ACC112 (cell line): ENCODE measurements around the gene PTGES.
A peak's percentile ranks its signal among the peaks of the same experiment; 100 is the strongest.
"Not testable (repeated sequence)": the region's sequence is repeated elsewhere in the genome, so short reads cannot be mapped to it uniquely, and the experiment has no call there.

ENCODE experiments used
- H2AFZ ChIP-seq: fragments of 200-600 bp; sonication (generic); one replicate; pipeline ENCODE4 v1.6.0; 2017; ENCODE audit warnings: antibody characterized with exemption, low read length; ENCODE audit not compliant: unreplicated experiment
- H3K27ac ChIP-seq: fragments of 200-600 bp; sonication (generic); 2 replicates; pipeline ENCODE4 v1.5.1; 2014; ENCODE audit warnings: low read depth, mild to moderate bottlenecking, antibody characterized with exemption, low read length, moderate library complexity
- H3K27me3 ChIP-seq: fragments of 200-600 bp; sonication (generic); 2 replicates; pipeline ENCODE4 v1.6.1; 2014; ENCODE audit warnings: mild to moderate bottlenecking, antibody characterized with exemption, low read length, moderate library complexity, mixed read lengths; ENCODE audit not compliant: insufficient read depth
- H3K36me3 ChIP-seq: fragments of 200-600 bp; sonication (generic); 2 replicates; pipeline ENCODE4 v1.6.1; 2016; ENCODE audit warnings: mild to moderate bottlenecking, antibody characterized with exemption, low read length, moderate library complexity, mixed read lengths; ENCODE audit not compliant: insufficient read depth
- H3K4me1 ChIP-seq: fragments of 200-600 bp; sonication (generic); one replicate; pipeline ENCODE4 v1.6.1; 2016; ENCODE audit warnings: low read length, mixed read lengths; ENCODE audit not compliant: insufficient read depth, unreplicated experiment, control insufficient read depth
- H3K4me3 ChIP-seq: fragments of 200-600 bp; sonication (generic); 2 replicates; pipeline ENCODE4 v1.5.1; 2014; ENCODE audit warnings: mild to moderate bottlenecking, low read depth, low read length
- H3K79me2 ChIP-seq: fragments of 200-600 bp; sonication (generic); one replicate; pipeline ENCODE4 v1.6.0; 2016; ENCODE audit warnings: low read length; ENCODE audit not compliant: control insufficient read depth, unreplicated experiment, insufficient read depth

PTGES gene

DNA sequence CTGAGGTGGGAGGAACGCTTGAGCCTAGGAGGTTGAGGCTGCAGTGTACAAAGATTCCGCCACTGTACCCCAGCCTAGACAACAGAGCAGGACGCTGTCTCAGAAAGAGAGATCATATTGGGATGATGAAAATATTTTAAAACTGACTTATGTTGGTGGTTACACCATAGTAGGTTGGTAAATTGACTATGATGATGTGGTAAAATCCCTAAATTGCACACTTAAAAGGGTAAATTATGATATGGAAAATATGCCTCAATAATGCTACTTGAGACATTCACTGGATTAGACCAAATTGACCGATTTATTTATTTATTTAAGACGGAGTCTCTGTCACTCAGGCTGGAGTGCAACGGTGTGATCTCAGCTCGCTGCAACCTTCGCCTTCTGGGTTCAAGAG, 28.3 kb upstream of the PTGES start:
- H3K79me2 ChIP-seq = no peaks in the 10 kb centered on the region
- no peak overlapping the region for H3K27ac ChIP-seq
- H3K4me1 ChIP-seq = peaks cover 15% of the 10 kb centered on the region
- no peak overlapping the region for H3K4me3 ChIP-seq
- H3K27me3 ChIP-seq = no peaks in the 10 kb centered on the region
- H2AFZ ChIP-seq = no peak overlapping the region
- H3K36me3 ChIP-seq = no peaks in the 10 kb centered on the region

- peaks cover 15% of the 10 kb centered on the region for H3K4me1 ChIP-seq
- no peak overlapping the region for H3K27ac ChIP-seq
- no peaks in the 10 kb centered on the region for H3K36me3 ChIP-seq
- H2AFZ ChIP-seq = no peak overlapping the region
- H3K4me3 ChIP-seq = no peak overlapping the region
- H3K27me3 ChIP-seq = no peaks in the 10 kb centered on the region
- H3K79me2 ChIP-seq = no peaks in the 10 kb centered on the region
Measured at GRCh38 chr9:129779560-129780190, 26.8 kb upstream of the PTGES start.

DNA sequence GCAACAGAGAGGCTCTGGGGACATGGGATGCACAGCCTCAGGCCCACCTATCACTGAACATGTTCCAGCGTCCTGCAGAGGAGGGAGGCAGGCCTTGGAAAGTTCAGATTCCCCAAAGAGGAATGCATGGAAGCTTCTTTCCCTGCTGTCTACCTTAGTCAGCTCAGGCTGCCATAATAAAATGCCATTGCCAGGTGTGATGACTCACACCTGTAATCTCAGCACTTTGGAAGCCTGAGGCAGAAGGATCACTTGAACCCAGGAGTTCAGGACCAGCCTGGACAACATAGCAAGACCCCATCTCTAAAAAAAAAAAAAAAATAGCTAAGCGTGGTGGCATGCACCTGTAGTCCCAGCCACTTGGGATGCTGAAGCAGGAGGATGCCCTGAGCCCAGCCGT, 25.6 kb upstream of the PTGES start:
- no peak overlapping the region for H2AFZ ChIP-seq
- no peak overlapping the region for H3K4me3 ChIP-seq
- H3K36me3 ChIP-seq = no peaks in the 10 kb centered on the region
- no peaks in the 10 kb centered on the region for H3K27me3 ChIP-seq
- H3K27ac ChIP-seq = no peak overlapping the region
- peaks cover 22% of the 10 kb centered on the region for H3K4me1 ChIP-seq
- no peaks in the 10 kb centered on the region for H3K79me2 ChIP-seq

GRCh38 chr9:129777769-129778130, 24.9 kb upstream of the PTGES start:
- peak overlapping the region; percentile 8 for H2AFZ ChIP-seq
- no peaks in the 10 kb centered on the region for H3K36me3 ChIP-seq
- H3K79me2 ChIP-seq = no peaks in the 10 kb centered on the region
- H3K4me3 ChIP-seq = no peak overlapping the region
- no peaks in the 10 kb centered on the region for H3K27me3 ChIP-seq
- peak overlapping the region; percentile 82 for H3K27ac ChIP-seq
- peaks cover 26% of the 10 kb centered on the region for H3K4me1 ChIP-seq

DNA sequence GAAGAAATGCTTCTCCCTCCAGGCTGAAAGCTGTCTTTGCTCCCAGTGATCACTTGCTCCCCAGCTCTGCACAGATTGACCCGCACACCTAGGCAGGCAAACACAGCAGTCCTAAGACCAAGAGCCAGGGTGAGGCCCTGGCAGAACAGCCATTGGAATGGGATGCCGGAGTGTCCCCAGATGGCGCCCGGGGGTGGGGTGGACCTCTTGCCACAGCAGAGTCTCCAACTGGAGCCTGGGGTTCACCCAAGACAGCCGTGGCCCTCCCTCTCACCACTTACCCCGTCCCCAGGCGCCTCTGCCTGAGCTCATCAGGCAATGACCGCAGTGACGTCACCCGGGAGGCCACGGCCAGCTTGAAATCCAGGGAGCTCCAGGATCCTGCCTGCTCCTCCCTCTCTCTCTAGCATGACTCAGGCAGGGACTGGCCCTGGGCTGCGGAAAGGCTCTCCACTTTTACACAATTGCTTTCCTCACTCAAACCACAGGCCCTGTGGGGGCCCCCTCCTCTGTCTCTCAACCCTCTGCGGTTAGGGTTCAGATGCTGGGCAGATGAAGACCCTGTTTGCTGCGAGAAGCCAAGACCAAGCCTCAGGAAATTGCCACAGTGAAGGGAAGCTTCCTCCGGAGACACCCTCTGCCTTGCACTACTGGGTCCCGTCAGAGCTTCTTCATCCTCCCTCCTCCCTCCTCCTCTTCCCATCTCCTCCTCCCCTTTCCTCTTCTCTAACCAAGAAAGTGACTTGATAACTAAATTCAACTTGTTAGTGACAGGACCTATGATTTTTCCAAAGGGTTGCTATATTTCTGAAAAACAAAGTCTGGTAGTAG, 24.3 kb upstream of the PTGES start:
- H3K4me3 ChIP-seq = peak overlapping the region; percentile 43
- H2AFZ ChIP-seq = peak overlapping the region; percentile 54
- H3K4me1 ChIP-seq = peaks cover 26% of the 10 kb centered on the region
- no peaks in the 10 kb centered on the region for H3K36me3 ChIP-seq
- H3K79me2 ChIP-seq = no peaks in the 10 kb centered on the region
- no peaks in the 10 kb centered on the region for H3K27me3 ChIP-seq
- H3K27ac ChIP-seq = peak overlapping the region; percentile 89

DNA sequence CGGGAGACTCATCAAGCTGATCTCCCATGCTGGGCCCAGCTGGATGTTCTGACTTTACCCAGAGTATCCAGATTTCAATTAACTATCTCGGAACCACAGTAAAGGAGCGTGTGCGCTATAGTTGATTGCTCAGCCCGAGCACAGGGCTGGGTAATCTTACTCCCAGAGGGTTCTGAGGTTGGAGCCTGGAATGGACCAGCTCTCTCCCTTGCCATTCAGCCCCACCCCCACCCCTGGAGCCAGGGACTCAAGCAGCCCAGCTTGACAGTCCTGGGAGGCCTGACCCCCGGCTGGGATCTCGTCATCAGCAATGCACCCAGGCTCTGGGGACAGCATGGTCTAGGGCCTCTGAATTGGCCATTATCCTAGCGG, 23.7 kb upstream of the PTGES start:
- peak overlapping the region; percentile 54 for H2AFZ ChIP-seq
- peaks cover 26% of the 10 kb centered on the region for H3K4me1 ChIP-seq
- peak overlapping the region; percentile 43 for H3K4me3 ChIP-seq
- H3K27me3 ChIP-seq = no peaks in the 10 kb centered on the region
- H3K27ac ChIP-seq = peak overlapping the region; percentile 89
- H3K36me3 ChIP-seq = no peaks in the 10 kb centered on the region
- H3K79me2 ChIP-seq = no peaks in the 10 kb centered on the region

DNA sequence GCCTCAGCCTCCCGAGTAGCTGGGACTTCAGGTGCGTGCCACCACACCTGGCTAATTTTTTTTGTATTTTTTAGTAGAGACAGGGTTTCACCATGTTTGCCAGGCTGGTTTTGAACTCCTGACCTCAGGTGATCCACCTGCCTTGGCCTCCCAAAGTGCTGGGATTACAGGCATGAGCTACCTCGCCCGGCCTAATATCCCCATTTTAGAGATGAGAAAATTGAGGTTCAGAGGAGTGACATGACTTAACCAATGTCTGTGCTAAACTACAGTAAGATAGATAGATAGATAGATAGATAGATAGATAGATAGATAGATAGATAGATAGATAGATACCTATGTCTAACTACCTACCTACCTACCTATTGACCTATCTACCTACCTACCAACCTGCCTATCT, 23.3 kb upstream of the PTGES start:
- H3K4me3 ChIP-seq, H2AFZ ChIP-seq, H3K79me2 ChIP-seq, H3K36me3 ChIP-seq, H3K27me3 ChIP-seq: not testable (repeated sequence)
- H3K27ac ChIP-seq = peak overlapping the region; percentile 89
- H3K4me1 ChIP-seq = peaks cover 26% of the 10 kb centered on the region

DNA sequence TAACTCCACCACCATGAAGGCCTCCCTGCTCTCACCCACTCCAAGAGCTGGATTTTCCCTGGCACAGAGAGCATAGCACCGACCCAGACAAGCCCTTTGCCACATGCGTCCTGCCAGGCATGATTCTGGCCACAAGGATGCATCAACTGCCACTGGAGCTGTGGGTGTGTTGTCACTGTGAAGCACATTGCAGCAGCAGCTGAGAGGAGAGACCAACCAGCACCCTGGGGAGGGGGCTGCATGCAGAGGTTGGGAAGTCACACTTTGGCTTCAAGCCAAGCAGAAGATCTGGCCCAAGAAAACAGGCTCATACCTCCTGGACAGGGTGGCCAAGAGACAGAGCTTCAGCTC, 22.6 kb upstream of the PTGES start:
- Histone ChIP-seq H3K79me2 (no peaks in the 10 kb centered on the region), H3K27me3 (no peaks in the 10 kb centered on the region), H3K36me3 (no peaks in the 10 kb centered on the region), H2AFZ (no peak overlapping the region), H3K27ac (no peak overlapping the region), H3K4me1 (peaks cover 26% of the 10 kb centered on the region), H3K4me3 (no peak overlapping the region)

DNA sequence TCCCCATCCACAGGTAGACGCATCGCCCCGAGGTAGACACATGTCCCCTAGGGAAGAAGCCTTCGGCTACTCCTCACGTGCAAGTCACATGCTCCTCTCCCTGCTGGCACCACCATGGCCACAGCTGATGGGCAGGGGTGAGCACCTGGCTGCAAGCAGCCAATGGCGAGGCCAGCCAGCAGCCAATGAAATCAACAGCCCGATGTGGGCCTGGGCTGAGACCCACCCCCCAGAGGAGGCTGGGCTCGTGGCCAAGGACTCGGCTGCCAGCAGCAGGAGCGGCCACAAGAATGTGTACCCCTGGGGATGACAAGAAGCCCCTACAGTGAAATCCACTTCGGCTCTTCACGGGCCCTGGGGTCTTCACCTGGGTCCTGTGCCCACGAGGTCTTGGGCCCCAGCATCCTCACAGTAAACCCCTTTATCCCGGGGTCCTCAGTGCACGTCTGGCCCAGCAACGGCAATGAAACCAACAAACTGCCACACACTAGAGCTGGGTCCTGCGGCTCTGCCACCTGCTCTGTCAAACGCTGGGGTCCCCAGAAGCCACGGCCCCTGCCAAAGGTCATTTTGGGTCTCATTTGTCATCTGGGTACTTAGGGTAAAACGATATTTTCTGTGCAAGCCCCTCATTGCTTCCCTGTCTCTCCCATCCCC, 22.1 kb upstream of the PTGES start:
- Histone ChIP-seq H2AFZ (no peak overlapping the region), H3K27me3 (no peaks in the 10 kb centered on the region), H3K79me2 (no peaks in the 10 kb centered on the region), H3K4me1 (peaks cover 26% of the 10 kb centered on the region), H3K27ac (no peak overlapping the region), H3K36me3 (no peaks in the 10 kb centered on the region), H3K4me3 (no peak overlapping the region)

DNA sequence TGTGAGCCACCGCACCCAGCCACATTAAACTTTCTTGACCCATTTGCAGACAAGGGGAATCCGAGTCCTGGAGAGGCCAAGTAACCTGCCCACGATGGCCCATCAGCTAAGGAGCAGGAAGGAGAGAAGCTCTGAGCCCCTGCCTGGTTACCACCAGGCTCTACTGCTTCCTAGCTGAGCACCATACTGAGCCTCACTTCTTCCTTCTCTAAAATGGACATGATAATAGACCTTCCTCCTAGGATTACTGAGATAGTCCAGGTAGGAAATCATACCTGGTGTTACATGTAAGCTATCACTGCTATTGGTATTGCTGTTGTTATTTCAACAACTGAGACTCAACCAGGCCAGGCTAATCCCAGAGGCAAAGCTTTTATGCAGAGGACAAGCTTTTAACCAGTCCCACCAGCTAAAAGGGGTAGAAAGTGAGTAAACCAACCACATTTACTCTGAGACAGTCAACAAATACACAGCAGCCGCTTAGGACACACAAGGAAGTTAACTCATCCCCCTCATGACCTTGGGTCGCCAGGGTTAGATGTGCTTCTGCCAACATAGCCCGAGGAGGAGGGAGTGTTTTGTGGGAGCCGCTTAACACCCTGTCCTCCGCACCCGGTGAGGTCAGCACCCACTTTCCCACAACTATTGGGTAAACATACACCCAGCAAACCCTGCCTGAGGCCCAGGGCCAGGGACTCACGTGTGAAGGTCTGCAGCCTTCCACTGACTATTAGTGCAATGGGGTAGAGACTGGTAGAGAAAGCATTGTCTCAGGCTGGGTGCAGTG, 20.6 kb upstream of the PTGES start:
- peak overlapping the region; percentile 85 for H3K27ac ChIP-seq
- H3K4me3 ChIP-seq = no peak overlapping the region
- no peak overlapping the region for H2AFZ ChIP-seq
- H3K36me3 ChIP-seq = no peaks in the 10 kb centered on the region
- peaks cover 26% of the 10 kb centered on the region for H3K4me1 ChIP-seq
- H3K27me3 ChIP-seq = no peaks in the 10 kb centered on the region
- H3K79me2 ChIP-seq = no peaks in the 10 kb centered on the region
